HUES48 (cell line): ENCODE results near the gene DEAF1.

Source experiments
- H3K27ac ChIP-seq: one replicate; pipeline ENCODE4 v1.7.0; 2013; ENCODE audit warnings: low read depth, low read length, inconsistent platforms
- H3K27me3 ChIP-seq: 2 replicates; pipeline ENCODE4 v1.6.1; 2013; ENCODE audit warnings: mild to moderate bottlenecking, low read length; ENCODE audit not compliant: control insufficient read depth, insufficient read depth
- H3K36me3 ChIP-seq: 2 replicates; pipeline ENCODE4 v1.6.1; 2013; ENCODE audit warnings: low read length; ENCODE audit not compliant: control insufficient read depth, insufficient read depth
- H3K4me1 ChIP-seq: 2 replicates; pipeline ENCODE4 v1.6.1; 2013; ENCODE audit warnings: mild to moderate bottlenecking, low read length; ENCODE audit not compliant: control insufficient read depth, insufficient read depth
- H3K4me3 ChIP-seq: 2 replicates; pipeline ENCODE4 v1.5.1; 2013; ENCODE audit warnings: mild to moderate bottlenecking, low read depth, low read length
- H3K9ac ChIP-seq: 2 replicates; pipeline ENCODE4 v1.6.1; 2013; ENCODE audit warnings: mild to moderate bottlenecking, low read depth, low read length, moderate library complexity
- H3K9me3 ChIP-seq: 2 replicates; pipeline ENCODE4 v1.6.1; 2013; ENCODE audit warnings: low read length; ENCODE audit not compliant: control insufficient read depth, insufficient read depth

DEAF1 gene

GRCh38 chr11:705646-706438 is 10.8 kb upstream of the DEAF1 start, which contains the start of gene EPS8L2:
Gene EPS8L2 (plus strand): TSS chr11:706231. CDS start chr11:709408, 3,177 bp downstream.
- Histone ChIP-seq H3K4me3 (peak within 1 kb of the TSS; percentile 59), H3K36me3 (peaks cover 8% of the 10 kb centered on the region; the same call in 1 of the 2 replicates), H3K4me1 (peaks cover 18% of the 10 kb centered on the region), H3K9me3 (no peaks in the 10 kb centered on the region), H3K9ac (0 out of 2 replicates have a peak within 1 kb of the TSS, but pooled peaks have one; percentile 38), H3K27ac (peak within 1 kb of the TSS; percentile 51), H3K27me3 (no peaks in the 10 kb centered on the region)

- no peaks in the 10 kb centered on the region for H3K9me3 ChIP-seq
- no peak overlapping the region for H3K9ac ChIP-seq
- no peaks in the 10 kb centered on the region for H3K27me3 ChIP-seq
- peak overlapping the region; percentile 47 for H3K4me3 ChIP-seq
- H3K36me3 ChIP-seq = peaks cover 8% of the 10 kb centered on the region; the same call in 1 of the 2 replicates
- H3K4me1 ChIP-seq = peaks cover 15% of the 10 kb centered on the region
- no peak overlapping the region for H3K27ac ChIP-seq
These were observed 10.0 kb upstream of the DEAF1 start for GRCh38 chr11:704781-705645.

- Histone ChIP-seq H3K9me3 (no peaks in the 10 kb centered on the region), H3K27ac (no peak overlapping the region), H3K4me3 (no peak overlapping the region), H3K36me3 (peaks cover 12% of the 10 kb centered on the region; the same call in 1 of the 2 replicates), H3K4me1 (peaks cover 8% of the 10 kb centered on the region), H3K27me3 (no peaks in the 10 kb centered on the region), H3K9ac (no peak overlapping the region)
These were observed 9.2 kb upstream of the DEAF1 start for GRCh38 chr11:704228-704674.

- Histone ChIP-seq H3K4me1 (peaks cover 10% of the 10 kb centered on the region), H3K9me3 (no peaks in the 10 kb centered on the region), H3K9ac (no peak overlapping the region), H3K27ac (no peak overlapping the region), H3K4me3 (no peak overlapping the region), H3K36me3 (peaks cover 15% of the 10 kb centered on the region), H3K27me3 (no peaks in the 10 kb centered on the region)
These were observed 8.5 kb upstream of the DEAF1 start for GRCh38 chr11:703506-703905.

- H3K27me3 ChIP-seq = no peaks in the 10 kb centered on the region
- H3K4me3 ChIP-seq = no peak overlapping the region
- no peak overlapping the region for H3K27ac ChIP-seq
- H3K9me3 ChIP-seq = no peaks in the 10 kb centered on the region
- H3K9ac ChIP-seq = no peak overlapping the region
- H3K36me3 ChIP-seq = peaks cover 15% of the 10 kb centered on the region
- H3K4me1 ChIP-seq = peaks cover 17% of the 10 kb centered on the region
These were observed 7.7 kb upstream of the DEAF1 start for GRCh38 chr11:702462-703461.

GRCh38 chr11:701741-702461 is 6.9 kb upstream of the DEAF1 start:
- Histone ChIP-seq H3K27ac (no peak overlapping the region), H3K9me3 (no peaks in the 10 kb centered on the region), H3K4me1 (peaks cover 16% of the 10 kb centered on the region), H3K4me3 (no peak overlapping the region), H3K9ac (no peak overlapping the region), H3K27me3 (no peaks in the 10 kb centered on the region), H3K36me3 (peaks cover 15% of the 10 kb centered on the region)

- H3K27me3 ChIP-seq = no peaks in the 10 kb centered on the region
- no peaks in the 10 kb centered on the region for H3K9me3 ChIP-seq
- H3K36me3 ChIP-seq = peaks cover 15% of the 10 kb centered on the region
- H3K4me3 ChIP-seq = no peak overlapping the region
- H3K4me1 ChIP-seq = peaks cover 16% of the 10 kb centered on the region
- H3K27ac ChIP-seq = no peak overlapping the region
- H3K9ac ChIP-seq = no peak overlapping the region
These were observed 4.7 kb upstream of the DEAF1 start for GRCh38 chr11:699753-700152.

- peak overlapping the region; percentile 88 for H3K27ac ChIP-seq
- H3K36me3 ChIP-seq = peaks cover 15% of the 10 kb centered on the region
- H3K9ac ChIP-seq = no peak overlapping the region
- H3K4me1 ChIP-seq = peaks cover 16% of the 10 kb centered on the region
- H3K4me3 ChIP-seq = no peak overlapping the region
- H3K9me3 ChIP-seq = no peaks in the 10 kb centered on the region
- H3K27me3 ChIP-seq = no peaks in the 10 kb centered on the region
These were observed 4.1 kb upstream of the DEAF1 start for GRCh38 chr11:699116-699508.

GRCh38 chr11:698493-699115 is 3.6 kb upstream of the DEAF1 start:
- H3K9ac ChIP-seq = no peak overlapping the region
- H3K4me1 ChIP-seq = peaks cover 19% of the 10 kb centered on the region
- H3K4me3 ChIP-seq = no peak overlapping the region

More at GRCh38 chr11:698493-699115, 3.6 kb upstream of the DEAF1 start:
- peaks cover 15% of the 10 kb centered on the region for H3K36me3 ChIP-seq
- H3K9me3 ChIP-seq = no peaks in the 10 kb centered on the region
- H3K27ac ChIP-seq = peak overlapping the region; percentile 88
- no peaks in the 10 kb centered on the region for H3K27me3 ChIP-seq
